T47D (cell line): Measurements from ENCODE around the gene COL23A1.

Experiments
- DNase-seq, 2 experiments: peaks; one replicate each; pipeline versions ENCODE4 v3.0.0 to v3.0.0-alpha.2; 2011 to 2012; ENCODE audit warnings: low read depth in 1 of 2, low spot score in 1 of 2
- JUND ChIP-seq: IDR thresholded peaks from 2 replicates; pipeline ENCODE4 v1.6.1; 2012; ENCODE audit warnings: low read depth
- in situ Hi-C: cut with HindIII; loops from 2 replicates; pipeline ENCODE4 v1.10.0; 2016; ENCODE audit warnings: low sequenced_read_pairs, low pct_unique_long_range_greater_than_20kb

The COL23A1 gene

DNA sequence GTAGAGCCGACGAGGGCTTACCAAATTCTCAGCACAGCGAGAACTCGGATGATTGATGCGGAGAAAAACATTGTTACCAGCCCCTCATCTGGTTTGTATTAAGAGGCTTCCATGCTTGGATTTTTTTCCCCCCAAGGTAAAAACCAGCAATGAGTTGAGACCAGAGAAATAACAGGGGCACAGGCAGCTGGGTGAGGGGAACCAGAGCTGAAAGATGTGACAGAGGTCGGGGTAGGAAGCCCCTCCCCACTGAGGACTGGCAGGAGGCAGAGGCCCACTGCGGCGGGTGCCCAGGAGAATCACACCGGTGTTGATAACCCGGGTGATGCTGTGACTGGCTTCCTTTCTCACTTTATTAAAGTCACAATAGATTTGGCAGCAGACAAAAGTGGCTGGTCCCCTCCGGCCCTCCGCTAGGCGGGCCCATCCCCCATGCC lies 241.1 kb downstream of the COL23A1 start:
- TF ChIP-seq JUND: no peak
- no peak for DNase-seq

DNA sequence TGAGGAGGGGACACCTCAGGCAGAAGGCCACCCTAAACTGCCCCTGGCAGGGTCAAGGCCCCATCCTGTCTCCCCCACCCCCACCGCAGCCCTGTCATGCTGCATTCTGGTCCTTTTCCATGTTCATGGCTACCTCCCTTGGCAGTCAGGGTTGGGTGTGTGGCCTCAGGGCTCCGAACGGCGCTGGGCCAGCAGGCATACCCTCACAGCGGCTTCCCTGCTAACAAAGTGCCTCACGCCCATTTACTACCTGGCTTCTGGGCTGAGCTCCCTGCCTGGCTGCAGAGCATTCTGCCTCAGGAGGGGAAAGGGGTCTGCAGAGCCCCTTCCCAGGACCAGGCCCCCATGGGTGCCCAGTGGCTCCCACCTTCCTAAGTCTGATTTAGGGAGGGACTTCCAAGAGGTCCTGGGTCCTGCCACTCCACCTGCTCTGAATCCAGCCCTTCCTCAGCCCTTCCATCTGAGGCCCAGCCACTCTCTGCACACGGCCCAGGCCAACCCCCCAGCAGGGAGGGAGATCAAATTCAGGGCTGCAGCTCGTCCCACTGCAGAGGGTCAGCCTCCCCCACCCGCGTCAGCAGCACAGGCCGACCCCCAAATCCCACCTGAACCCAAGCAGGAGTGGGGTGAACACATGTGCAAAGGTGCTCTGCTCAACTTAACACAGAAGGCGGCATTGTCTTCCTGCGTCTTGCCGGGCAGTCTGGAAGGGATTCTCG lies 241.7 kb downstream of the COL23A1 start:
- no peak for DNase-seq
- in situ Hi-C loops: no loop called here
- TF ChIP-seq JUND: no peak

More for the DNA sequence above, 241.1 kb downstream of the COL23A1 start:
- in situ Hi-C loops: no loop called here

DNA sequence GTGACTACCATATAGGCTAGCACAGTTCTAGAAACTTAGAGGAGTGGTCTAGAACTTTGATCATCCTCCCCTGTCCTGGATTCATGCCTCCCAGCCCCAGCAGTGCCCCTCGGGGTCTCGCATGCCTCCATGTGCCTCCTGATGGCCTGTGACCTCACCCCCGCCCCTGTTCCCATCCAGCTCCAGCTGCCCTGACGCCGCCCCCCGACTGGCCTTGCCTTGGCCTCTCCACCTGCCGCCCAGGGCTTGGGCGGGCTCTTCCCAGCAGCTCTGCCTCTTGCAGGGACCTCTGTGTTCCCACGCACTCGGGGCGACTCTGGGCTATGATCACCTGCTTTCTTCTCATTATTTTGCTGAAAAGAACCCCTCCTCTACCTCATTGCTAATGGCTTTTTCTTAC lies 242.2 kb downstream of the COL23A1 start:
- DNase-seq: no peak
- in situ Hi-C loops: no loop called here
- no peak for TF ChIP-seq JUND

DNA sequence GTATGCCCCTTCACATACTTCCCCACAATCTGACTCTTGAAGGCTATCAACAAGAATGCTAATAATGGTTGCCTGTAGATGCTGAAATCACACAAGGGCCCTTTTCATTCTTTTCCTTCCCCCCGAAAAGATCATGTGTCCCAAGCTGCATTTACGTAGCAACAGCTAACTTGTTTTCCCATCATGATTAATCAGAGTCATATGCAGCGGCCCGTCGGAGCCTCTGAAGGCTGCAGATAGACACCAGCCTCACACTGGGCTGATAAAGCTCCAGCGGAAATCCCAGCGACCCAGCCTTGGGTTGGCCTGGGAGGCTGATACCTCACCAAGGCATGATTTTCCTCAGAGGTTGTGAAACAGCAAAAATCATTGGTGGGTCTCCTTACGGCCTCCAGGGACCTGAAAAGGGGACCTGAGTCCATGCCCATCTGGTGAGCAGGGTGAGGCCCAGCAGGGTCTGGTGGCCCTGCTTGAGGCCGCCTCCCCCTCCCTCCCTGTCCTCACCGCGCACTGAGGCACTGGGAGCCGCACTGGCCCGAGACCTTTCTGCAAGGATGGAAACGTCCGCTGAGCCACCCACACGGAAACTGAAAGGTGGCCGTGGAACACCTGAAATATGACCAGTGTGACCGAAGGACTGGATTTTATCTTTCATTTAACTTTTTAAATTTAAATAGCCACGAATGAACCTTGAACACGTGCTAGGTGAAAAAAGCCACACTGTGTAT lies 243.4 kb downstream of the COL23A1 start:
- in situ Hi-C loops: no loop called here
- DNase-seq: no peak
- TF ChIP-seq JUND: no peak

DNA sequence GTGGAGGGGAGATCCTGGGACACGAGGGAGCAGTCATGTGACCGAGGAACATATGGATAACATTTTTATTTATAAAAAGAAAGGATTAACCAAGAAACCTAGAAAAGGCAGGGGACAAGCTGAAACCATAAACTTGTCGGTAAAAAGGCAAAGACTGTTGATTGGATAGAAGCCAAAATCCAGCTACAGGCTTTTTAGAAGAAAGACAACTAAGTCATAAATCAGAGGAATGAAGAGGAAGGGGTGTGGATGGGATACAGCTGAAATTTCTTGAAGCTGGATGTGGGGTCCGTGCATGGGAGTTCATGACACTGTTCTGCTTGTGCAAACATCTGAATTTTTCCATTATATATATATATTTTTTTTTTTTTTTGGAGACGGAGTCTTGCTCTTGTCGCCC lies 246.9 kb downstream of the COL23A1 start:
- no peak for DNase-seq
- no peak for TF ChIP-seq JUND
- in situ Hi-C loops: no loop called here

DNA sequence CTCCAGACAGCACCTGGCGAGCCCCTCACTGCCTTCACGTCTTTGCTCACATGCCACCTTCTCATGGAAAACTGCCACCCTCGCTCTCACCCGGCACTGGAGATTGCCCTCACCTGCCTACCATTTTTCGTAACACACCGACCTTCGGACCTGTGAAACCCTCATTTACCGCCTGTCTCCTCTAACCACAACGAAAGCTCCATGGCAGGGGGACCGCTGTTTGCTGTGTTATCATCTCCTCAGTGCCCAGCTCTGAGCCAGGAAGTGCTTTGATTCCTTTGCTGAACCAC lies 248.4 kb downstream of the COL23A1 start:
- in situ Hi-C loops: no loop called here
- DNase-seq: no peak
- no peak for TF ChIP-seq JUND

DNA sequence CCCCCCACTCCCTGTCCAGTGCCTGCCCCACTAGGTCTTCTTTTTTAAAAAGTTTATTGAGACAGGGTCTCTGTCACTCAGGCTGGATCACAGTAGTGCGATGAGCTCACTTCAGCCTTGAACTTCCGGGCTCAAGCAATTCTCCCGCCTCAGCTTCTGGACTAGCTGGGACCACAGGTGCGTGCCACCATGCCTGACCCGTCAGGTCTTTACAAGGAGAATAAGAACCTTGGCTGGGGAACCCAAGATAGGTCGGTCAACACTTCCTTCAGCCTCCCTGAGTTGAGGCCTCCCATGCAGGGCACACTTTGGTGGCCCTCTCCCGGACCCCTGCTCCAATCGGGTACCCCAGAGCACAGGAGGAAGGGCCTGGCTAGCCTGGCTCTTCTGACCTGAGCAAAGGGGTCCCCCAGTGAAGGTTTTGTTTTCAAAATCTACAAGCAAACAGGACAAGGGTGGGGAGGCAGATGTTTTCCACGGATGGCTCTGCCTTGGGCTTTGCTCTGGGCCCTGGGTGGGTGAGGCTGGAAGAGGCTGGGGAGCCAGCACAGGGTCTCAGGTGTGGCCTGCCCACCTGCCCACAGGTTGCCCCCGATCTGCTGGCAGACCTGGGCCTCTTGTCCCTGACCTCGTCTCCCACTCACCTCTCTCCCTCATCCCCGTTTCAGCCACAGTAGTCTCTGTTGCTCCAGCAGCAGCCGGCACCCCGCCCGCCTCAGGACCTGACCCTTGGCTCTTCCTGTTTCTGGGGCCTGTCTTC lies 248.9 kb downstream of the COL23A1 start:
- TF ChIP-seq JUND: no peak
- in situ Hi-C loops: no loop called here
- DNase-seq: no peak

DNA sequence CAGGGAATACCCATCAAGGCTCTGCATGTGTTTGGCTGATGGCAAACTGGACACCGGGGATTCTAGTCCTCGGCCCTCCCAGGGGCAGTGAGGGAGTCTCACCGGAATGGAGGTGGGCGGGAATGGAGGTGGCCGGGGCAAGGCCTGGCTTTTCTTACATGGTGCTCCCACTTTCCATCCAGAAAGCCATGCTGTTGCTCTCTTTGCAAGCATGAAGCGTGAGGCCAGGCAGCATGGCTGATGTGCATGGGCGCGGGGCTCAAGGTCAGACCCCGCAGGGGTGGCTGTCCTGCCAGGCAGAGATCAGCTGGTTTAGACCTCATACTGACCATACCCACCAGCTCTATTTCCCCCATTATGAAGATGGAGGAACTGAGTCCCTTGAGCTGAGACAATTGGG lies 249.6 kb downstream of the COL23A1 start:
- in situ Hi-C loops: no loop called here
- no peak for DNase-seq
- no peak for TF ChIP-seq JUND

DNA sequence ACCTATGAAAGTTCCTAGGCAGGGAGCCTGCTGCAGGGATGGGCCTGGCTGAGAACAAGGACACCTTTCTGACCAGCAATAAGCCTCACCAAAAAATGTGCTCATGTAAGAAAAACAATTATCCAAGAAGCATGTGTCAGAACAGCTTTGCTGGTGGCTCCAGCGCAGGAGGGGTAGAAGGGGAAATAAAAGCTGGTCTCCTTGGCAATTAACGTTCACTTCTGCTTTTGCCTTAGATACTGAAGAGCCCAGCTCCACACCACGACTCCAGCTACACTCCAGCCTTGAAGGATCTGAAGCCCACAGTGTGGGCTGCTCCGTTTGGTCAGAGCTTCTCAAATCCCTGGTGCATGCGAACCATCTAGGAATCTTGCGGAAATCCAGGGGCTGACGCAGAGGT lies 250.0 kb downstream of the COL23A1 start:
- in situ Hi-C loops: no loop called here
- DNase-seq: no peak
- TF ChIP-seq JUND: no peak

DNA sequence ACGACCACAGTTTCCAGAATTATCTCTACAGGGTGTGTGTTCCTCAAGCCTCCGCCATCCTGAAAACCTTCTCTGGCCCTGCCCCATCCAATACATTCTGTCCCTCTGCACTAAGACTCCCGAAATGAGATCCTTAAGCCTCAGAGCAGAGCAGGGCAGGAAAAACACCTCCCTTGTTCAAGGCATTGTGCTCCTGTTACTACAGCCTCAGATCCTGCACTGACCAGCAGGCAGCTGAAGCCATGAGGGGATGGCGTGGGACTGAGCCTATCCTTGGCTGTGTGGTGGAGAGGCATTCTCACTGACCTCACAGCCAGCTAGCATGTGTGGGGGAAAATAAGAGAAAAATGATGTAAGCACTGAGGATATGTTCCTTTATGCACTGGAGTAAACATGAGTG lies 250.9 kb downstream of the COL23A1 start:
- in situ Hi-C loops: no loop called here
- no peak for TF ChIP-seq JUND
- DNase-seq: no peak

DNA sequence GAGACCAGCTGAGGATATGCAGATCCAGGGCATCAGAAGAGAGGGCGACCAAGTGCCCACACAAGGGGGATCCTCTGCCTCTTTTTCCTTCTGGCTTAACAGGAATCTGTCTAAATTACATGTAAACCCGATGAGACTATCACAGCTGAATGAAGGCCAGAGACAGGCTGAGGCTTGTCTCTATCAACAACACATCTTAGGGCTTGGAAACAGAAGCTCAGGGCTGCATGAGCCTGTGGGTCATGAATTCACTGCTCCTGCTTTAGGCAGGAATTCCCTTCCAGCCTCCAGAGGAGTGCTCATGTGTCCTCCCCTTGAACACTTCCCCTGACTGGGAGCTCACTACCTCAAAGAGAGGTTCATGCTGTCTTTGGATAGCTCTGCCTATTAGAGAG lies 251.4 kb downstream of the COL23A1 start:
- TF ChIP-seq JUND: no peak
- in situ Hi-C loops: no loop called here
- no peak for DNase-seq

DNA sequence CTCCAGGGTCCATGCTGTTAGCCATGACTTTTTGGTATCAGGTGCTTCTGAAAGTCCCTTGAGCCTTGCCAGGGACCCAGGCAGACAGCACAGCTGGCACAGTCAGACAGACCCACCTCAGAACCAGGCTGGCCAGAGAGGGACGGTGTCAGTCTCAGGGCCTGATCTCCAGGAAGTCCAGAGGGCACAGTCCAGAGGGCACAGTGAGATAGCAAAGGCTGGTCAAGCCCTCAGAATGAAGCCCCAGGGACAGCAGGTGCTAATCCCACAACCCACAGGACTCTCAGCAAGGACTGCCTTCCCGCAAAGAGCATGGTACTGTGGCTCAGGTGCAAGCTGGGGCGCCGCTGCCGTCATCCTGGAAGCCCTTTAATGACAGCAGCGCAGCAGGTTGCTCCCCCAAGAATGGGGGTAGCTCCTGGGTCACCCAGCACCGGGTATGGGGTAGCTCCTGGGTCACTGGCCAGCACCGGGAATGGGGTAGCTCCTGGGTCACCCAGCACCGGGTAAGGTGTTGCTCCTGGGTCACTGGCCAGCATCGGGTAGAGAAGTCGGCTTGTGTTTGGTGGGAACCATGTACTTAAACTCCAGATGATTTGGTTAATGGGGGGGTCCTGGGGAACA lies 252.0 kb downstream of the COL23A1 start:
- in situ Hi-C loops: no loop called here
- no peak for TF ChIP-seq JUND
- DNase-seq: no peak

DNA sequence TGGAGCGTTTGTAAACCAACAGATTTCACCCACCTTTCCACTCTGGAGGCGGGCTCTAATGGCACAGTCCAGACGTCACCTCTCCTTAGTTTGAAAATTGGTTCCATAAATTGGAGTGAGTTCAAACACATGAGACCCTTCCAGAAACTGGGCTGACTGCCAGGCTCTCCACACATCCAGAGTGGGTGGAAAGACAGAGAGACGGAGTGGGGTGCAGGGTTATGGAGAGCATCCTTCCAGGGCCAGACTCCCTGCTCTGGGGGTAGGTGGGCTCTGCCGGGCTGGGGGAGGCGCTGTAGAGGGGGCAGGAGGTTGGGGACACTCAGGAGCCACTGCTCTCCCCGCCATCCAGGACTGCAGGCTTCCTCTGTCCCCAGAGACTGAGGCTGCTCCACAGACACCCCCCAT lies 252.9 kb downstream of the COL23A1 start:
- TF ChIP-seq JUND: no peak
- in situ Hi-C loops: no loop called here
- DNase-seq: no peak
